Fibroblast of pulmonary artery (primary cell): Measurements from ENCODE around the gene HIVEP3.

ENCODE experiments used
- DNase-seq: peaks from one replicate; pipeline ENCODE4 v3.0.0-alpha.2; 2010; ENCODE audit warnings: low read depth
- H3K4me3 ChIP-seq: replicated peaks from 2 replicates; pipeline ENCODE4 v1.5.1; 2011; ENCODE audit warnings: low read depth, mild to moderate bottlenecking, control low read depth, low read length, moderate library complexity
- CTCF ChIP-seq: IDR thresholded peaks from 2 replicates; pipeline ENCODE4 v1.5.1; 2011; ENCODE audit warnings: mild to moderate bottlenecking, control low read depth, low read length, inconsistent platforms; ENCODE audit errors: missing control alignments

HIVEP3 gene

GRCh38 chr1:41645062-41645461 is 273.7 kb downstream of the HIVEP3 start:
- no peak overlapping the region for H3K4me3 ChIP-seq
- DNase-seq = no peak
- TF ChIP-seq CTCF = no peak

GRCh38 chr1:41642922-41643821 is 275.6 kb downstream of the HIVEP3 start:
- TF ChIP-seq CTCF = no peak
- DNase-seq = no peak

GRCh38 chr1:41641941-41642527 is 276.7 kb downstream of the HIVEP3 start:
- H3K4me3 ChIP-seq = no peak overlapping the region
- TF ChIP-seq CTCF = no peak
- DNase-seq = no peak

More at GRCh38 chr1:41642922-41643821, 275.6 kb downstream of the HIVEP3 start:
- H3K4me3 ChIP-seq = no peak overlapping the region

GRCh38 chr1:41641475-41641814 is 277.3 kb downstream of the HIVEP3 start:
- no peak overlapping the region for H3K4me3 ChIP-seq
- no peak for TF ChIP-seq CTCF
- DNase-seq = no peak

GRCh38 chr1:41640756-41641474 is 277.8 kb downstream of the HIVEP3 start:
- H3K4me3 ChIP-seq = no peak overlapping the region
- DNase-seq = no peak
- TF ChIP-seq CTCF = no peak

GRCh38 chr1:41640141-41640751 is 278.5 kb downstream of the HIVEP3 start:
- no peak for DNase-seq

More at GRCh38 chr1:41640141-41640751, 278.5 kb downstream of the HIVEP3 start:
- no peak overlapping the region for H3K4me3 ChIP-seq
- no peak for TF ChIP-seq CTCF
